Activated naive CD4-positive, alpha-beta T cell treated with anti-CD3 and anti-CD28 coated beads, Interleukin-2, amount 50 U/mL, for 24 hours (primary cell): ENCODE data around the gene THUMPD2.

Source experiments
- H3K27ac Mint-ChIP-seq: one replicate; pipeline ENCODE4 v1.8.0; 2021; ENCODE audit warnings: mild to moderate bottlenecking, mixed read lengths
- H3K27me3 Mint-ChIP-seq: one replicate; pipeline ENCODE4 v1.8.0; 2021; ENCODE audit warnings: mixed read lengths
- H3K36me3 Mint-ChIP-seq: one replicate; pipeline ENCODE4 v1.8.0; 2021; ENCODE audit warnings: mixed read lengths
- H3K4me1 Mint-ChIP-seq: one replicate; pipeline ENCODE4 v1.8.0; 2021; ENCODE audit warnings: mixed read lengths
- H3K4me3 Mint-ChIP-seq: one replicate; pipeline ENCODE4 v1.8.0; 2021; ENCODE audit warnings: mild to moderate bottlenecking, mixed read lengths
- H3K9me3 Mint-ChIP-seq: one replicate; pipeline ENCODE4 v1.8.0; 2021; ENCODE audit warnings: mixed read lengths

The THUMPD2 gene

GRCh38 chr2:39715095-39715494 is 64.0 kb downstream of the THUMPD2 start:
- H3K36me3 Mint-ChIP-seq: no peaks in the 10 kb centered on the region
- H3K4me3 Mint-ChIP-seq: no peak overlapping the region
- H3K9me3 Mint-ChIP-seq: no peaks in the 10 kb centered on the region
- H3K27ac Mint-ChIP-seq: no peak overlapping the region
- H3K4me1 Mint-ChIP-seq: no peaks in the 10 kb centered on the region
- peaks cover 4% of the 10 kb centered on the region for H3K27me3 Mint-ChIP-seq

DNA sequence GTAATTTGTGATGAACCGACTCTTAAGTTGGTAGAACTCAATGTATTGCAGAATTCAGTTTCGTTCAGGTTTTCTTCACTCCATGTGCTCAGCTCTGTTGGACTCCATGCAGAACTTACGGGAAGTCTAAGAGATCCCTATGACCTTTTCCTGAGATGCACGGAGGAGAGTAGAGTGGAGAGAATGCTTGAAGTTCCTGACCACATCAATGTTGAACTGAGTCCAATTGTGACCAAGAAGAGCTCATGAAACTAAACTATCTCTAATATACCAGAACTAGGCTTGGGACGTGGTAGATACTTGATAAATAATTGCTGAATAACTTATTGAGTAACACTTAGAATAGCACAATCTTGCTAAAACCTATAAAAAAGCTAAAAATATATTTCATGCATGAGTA is 66.1 kb downstream of the THUMPD2 start:
- H3K27ac Mint-ChIP-seq: no peak overlapping the region
- H3K4me3 Mint-ChIP-seq: no peak overlapping the region
- no peaks in the 10 kb centered on the region for H3K36me3 Mint-ChIP-seq
- no peaks in the 10 kb centered on the region for H3K9me3 Mint-ChIP-seq
- no peaks in the 10 kb centered on the region for H3K4me1 Mint-ChIP-seq
- peaks cover 8% of the 10 kb centered on the region for H3K27me3 Mint-ChIP-seq

DNA sequence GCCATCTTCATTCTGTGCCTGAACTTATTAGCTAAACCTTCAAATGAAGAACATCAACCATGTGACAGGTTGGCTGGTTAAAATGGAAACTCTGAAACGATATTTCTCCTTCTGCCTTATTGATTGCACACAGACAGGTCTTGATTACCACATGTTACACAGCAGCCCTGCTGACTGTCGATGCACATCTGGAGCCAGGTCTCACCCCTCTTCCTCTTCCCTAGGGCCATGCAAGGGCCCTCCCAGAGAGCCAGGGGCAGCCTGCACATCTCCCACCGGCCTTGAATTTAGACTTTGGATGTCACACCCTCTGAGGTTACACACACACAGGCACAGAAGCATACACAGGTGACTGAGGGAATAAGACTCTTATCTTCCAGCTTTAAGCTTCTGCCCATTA is 68.3 kb downstream of the THUMPD2 start:
- H3K4me3 Mint-ChIP-seq: no peak overlapping the region
- no peak overlapping the region for H3K27ac Mint-ChIP-seq
- peaks cover 10% of the 10 kb centered on the region for H3K27me3 Mint-ChIP-seq
- H3K9me3 Mint-ChIP-seq: no peaks in the 10 kb centered on the region
- H3K4me1 Mint-ChIP-seq: no peaks in the 10 kb centered on the region
- H3K36me3 Mint-ChIP-seq: no peaks in the 10 kb centered on the region

GRCh38 chr2:39708003-39708402 is 71.1 kb downstream of the THUMPD2 start:
- Mint-ChIP-seq H3K36me3 (no peaks in the 10 kb centered on the region), H3K27ac (peak overlapping the region; percentile 2), H3K27me3 (peaks cover 11% of the 10 kb centered on the region), H3K4me3 (no peak overlapping the region), H3K4me1 (no peaks in the 10 kb centered on the region), H3K9me3 (no peaks in the 10 kb centered on the region)

DNA sequence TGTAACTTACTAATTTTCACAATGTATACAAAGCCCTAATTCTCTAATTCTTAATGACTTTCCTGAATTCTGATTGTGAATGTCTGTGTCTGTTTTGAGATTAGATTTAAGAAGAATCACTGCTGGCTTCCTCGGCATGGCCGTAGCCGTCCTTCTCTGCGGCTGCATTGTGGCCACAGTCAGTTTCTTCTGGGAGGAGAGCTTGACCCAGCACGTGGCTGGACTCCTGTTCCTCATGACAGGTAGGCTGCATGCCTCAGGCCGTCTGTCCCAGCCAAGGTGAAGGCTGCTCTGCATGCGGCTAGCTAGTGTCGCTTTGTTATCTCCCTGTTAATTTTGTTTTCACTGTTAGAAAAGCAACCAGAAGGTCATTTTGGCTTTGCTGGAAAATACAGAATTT is 72.1 kb downstream of the THUMPD2 start:
- Mint-ChIP-seq H3K9me3 (no peaks in the 10 kb centered on the region), H3K36me3 (no peaks in the 10 kb centered on the region), H3K27me3 (peaks cover 10% of the 10 kb centered on the region), H3K4me1 (no peaks in the 10 kb centered on the region), H3K4me3 (no peak overlapping the region), H3K27ac (no peak overlapping the region)

DNA sequence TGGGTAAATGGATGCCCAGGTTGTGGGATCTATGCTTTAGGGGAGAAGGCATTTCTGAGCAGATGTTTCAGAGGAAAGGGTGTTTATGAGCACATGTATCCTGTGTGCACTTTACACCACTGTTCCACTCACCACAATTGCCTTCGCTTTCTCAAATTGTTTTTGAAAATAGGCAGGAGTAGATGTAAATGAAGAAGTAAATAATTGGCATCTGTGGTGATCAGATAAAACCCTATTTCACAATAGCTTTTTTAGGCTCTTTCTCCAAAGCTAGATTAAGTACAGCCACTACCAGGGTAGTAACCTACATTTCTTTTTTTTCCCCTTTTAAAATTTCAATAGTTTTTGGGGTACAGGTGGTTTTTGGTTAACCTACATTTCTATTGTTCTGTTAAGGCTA is 72.7 kb downstream of the THUMPD2 start:
- no peaks in the 10 kb centered on the region for H3K9me3 Mint-ChIP-seq
- H3K4me1 Mint-ChIP-seq: no peaks in the 10 kb centered on the region
- no peak overlapping the region for H3K4me3 Mint-ChIP-seq
- H3K27ac Mint-ChIP-seq: no peak overlapping the region
- H3K36me3 Mint-ChIP-seq: peaks cover under 1% of the 10 kb centered on the region
- peaks cover 11% of the 10 kb centered on the region for H3K27me3 Mint-ChIP-seq

DNA sequence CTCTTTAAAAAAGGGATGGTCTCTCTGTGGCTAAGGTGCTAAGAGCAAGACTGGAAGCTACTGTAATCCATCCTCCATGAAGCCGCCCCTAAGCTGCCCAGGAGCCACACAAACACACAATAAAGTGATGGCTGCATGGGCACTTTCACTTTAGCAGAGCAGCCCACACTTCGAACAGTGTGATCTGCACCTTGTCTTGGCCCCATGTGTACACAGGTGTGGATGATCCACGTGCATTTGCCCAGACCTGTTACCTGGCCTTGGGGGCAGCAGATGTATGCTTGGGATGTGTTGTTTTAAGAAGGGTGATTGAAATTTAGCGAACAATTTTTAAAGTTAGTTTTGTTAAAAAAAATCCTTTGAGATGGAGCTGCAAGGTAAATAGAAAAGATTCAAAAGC is 73.4 kb downstream of the THUMPD2 start:
- no peak overlapping the region for H3K4me3 Mint-ChIP-seq
- peaks cover 11% of the 10 kb centered on the region for H3K27me3 Mint-ChIP-seq
- H3K36me3 Mint-ChIP-seq: peaks cover 2% of the 10 kb centered on the region
- H3K4me1 Mint-ChIP-seq: no peaks in the 10 kb centered on the region
- no peaks in the 10 kb centered on the region for H3K9me3 Mint-ChIP-seq
- no peak overlapping the region for H3K27ac Mint-ChIP-seq

- Mint-ChIP-seq H3K27me3 (peaks cover 13% of the 10 kb centered on the region), H3K4me1 (no peaks in the 10 kb centered on the region), H3K36me3 (peaks cover 2% of the 10 kb centered on the region), H3K4me3 (no peak overlapping the region), H3K27ac (no peak overlapping the region), H3K9me3 (peaks cover 6% of the 10 kb centered on the region)
Observed at GRCh38 chr2:39704540-39704939, 74.5 kb downstream of the THUMPD2 start.

- H3K27me3 Mint-ChIP-seq: peaks cover 13% of the 10 kb centered on the region
- H3K27ac Mint-ChIP-seq: no peak overlapping the region
- peaks cover 6% of the 10 kb centered on the region for H3K9me3 Mint-ChIP-seq
- H3K4me3 Mint-ChIP-seq: no peak overlapping the region
- no peaks in the 10 kb centered on the region for H3K4me1 Mint-ChIP-seq
- peaks cover 2% of the 10 kb centered on the region for H3K36me3 Mint-ChIP-seq
Observed at GRCh38 chr2:39703181-39703872, 75.7 kb downstream of the THUMPD2 start.

- H3K4me1 Mint-ChIP-seq: no peaks in the 10 kb centered on the region
- H3K9me3 Mint-ChIP-seq: peaks cover 6% of the 10 kb centered on the region
- H3K27me3 Mint-ChIP-seq: peaks cover 7% of the 10 kb centered on the region
- no peak overlapping the region for H3K27ac Mint-ChIP-seq
- H3K36me3 Mint-ChIP-seq: peaks cover 2% of the 10 kb centered on the region
- no peak overlapping the region for H3K4me3 Mint-ChIP-seq
Observed at GRCh38 chr2:39701137-39701536, 77.9 kb downstream of the THUMPD2 start.

- Mint-ChIP-seq H3K27me3 (peaks cover 9% of the 10 kb centered on the region), H3K4me3 (no peak overlapping the region), H3K27ac (no peak overlapping the region), H3K36me3 (peaks cover 2% of the 10 kb centered on the region), H3K9me3 (peaks cover 6% of the 10 kb centered on the region), H3K4me1 (no peaks in the 10 kb centered on the region)
Observed at GRCh38 chr2:39697454-39697853, 81.6 kb downstream of the THUMPD2 start.

- peaks cover 9% of the 10 kb centered on the region for H3K27me3 Mint-ChIP-seq
- H3K9me3 Mint-ChIP-seq: peaks cover 6% of the 10 kb centered on the region
- no peak overlapping the region for H3K4me3 Mint-ChIP-seq
- peaks cover 2% of the 10 kb centered on the region for H3K36me3 Mint-ChIP-seq
- no peak overlapping the region for H3K27ac Mint-ChIP-seq
- no peaks in the 10 kb centered on the region for H3K4me1 Mint-ChIP-seq
Observed at GRCh38 chr2:39696838-39697237, 82.2 kb downstream of the THUMPD2 start.

DNA sequence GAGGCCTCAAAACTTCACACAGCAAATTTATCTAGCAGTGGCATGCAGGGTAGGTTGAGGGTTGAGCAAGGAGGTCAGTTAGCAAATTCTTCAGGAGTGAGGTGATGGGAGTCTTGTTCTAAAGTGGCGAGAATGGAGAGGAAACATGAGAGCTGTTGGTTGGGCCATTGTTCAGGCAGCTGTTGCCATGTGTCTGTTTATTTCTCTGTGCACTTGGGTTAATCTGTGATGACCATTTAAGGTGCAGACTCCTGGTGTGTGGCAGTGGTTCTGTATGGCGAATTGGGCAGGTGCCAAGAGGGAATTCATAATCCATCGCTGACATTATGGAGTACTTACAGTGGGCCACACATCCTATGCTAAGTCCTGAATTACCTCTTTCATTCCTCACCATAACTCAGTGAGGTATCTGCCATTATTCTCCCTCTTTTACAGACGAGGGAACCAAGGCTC is 82.9 kb downstream of the THUMPD2 start:
- no peaks in the 10 kb centered on the region for H3K4me1 Mint-ChIP-seq
- peaks cover 8% of the 10 kb centered on the region for H3K27me3 Mint-ChIP-seq
- peaks cover 6% of the 10 kb centered on the region for H3K9me3 Mint-ChIP-seq
- H3K4me3 Mint-ChIP-seq: no peak overlapping the region
- H3K36me3 Mint-ChIP-seq: no peaks in the 10 kb centered on the region
- no peak overlapping the region for H3K27ac Mint-ChIP-seq

DNA sequence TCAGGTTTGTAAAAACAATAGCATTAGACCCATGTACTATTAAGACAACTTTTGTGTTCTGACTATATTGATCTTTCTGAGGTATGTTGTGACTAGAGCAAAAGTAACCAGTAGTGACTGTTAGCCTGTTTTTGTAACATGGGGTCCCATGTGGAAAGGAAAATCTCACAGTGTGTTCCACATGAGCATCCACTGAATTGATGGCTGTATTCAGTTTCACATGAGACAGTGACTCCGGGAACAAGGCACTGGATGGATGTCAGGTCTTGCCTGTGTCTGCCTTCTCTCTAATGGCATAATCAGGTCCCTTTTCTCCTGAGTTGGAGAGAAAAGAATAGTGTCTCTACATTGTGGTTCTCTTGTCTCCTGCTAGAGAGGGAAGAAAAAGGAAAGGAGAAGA is 85.8 kb downstream of the THUMPD2 start:
- Mint-ChIP-seq H3K27ac (no peak overlapping the region), H3K27me3 (peaks cover 8% of the 10 kb centered on the region), H3K9me3 (peaks cover 6% of the 10 kb centered on the region), H3K4me1 (no peaks in the 10 kb centered on the region), H3K36me3 (no peaks in the 10 kb centered on the region), H3K4me3 (no peak overlapping the region)

DNA sequence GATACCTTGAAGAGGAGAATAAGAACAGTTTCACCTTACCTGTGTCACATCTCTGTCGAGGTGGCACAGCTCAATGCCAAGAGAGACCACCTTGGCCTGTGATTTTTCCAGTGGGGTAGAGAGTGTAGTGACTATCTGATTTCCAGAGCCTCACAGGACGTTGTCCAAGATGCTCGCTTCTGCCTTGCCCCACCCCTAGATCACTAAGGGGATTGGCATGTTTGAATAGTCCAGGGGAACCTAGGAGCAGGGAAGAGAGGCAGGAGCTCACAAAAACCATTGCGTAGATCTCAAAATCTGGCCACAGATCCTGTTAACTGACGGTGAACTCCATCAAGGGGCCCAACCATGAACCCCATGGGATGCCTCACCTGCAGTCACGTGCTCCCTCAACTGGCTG is 89.2 kb downstream of the THUMPD2 start:
- Mint-ChIP-seq H3K27ac (no peak overlapping the region), H3K4me1 (no peaks in the 10 kb centered on the region)

GRCh38 chr2:39689272-39689841 is 89.7 kb downstream of the THUMPD2 start:
- Mint-ChIP-seq H3K36me3 (no peaks in the 10 kb centered on the region), H3K4me1 (no peaks in the 10 kb centered on the region), H3K27me3 (peaks cover 15% of the 10 kb centered on the region), H3K27ac (no peak overlapping the region), H3K9me3 (peaks cover 6% of the 10 kb centered on the region), H3K4me3 (no peak overlapping the region)

More for the DNA sequence above, 89.2 kb downstream of the THUMPD2 start:
- H3K36me3 Mint-ChIP-seq: no peaks in the 10 kb centered on the region
- peaks cover 11% of the 10 kb centered on the region for H3K27me3 Mint-ChIP-seq
- no peak overlapping the region for H3K4me3 Mint-ChIP-seq
- H3K9me3 Mint-ChIP-seq: peaks cover 6% of the 10 kb centered on the region

DNA sequence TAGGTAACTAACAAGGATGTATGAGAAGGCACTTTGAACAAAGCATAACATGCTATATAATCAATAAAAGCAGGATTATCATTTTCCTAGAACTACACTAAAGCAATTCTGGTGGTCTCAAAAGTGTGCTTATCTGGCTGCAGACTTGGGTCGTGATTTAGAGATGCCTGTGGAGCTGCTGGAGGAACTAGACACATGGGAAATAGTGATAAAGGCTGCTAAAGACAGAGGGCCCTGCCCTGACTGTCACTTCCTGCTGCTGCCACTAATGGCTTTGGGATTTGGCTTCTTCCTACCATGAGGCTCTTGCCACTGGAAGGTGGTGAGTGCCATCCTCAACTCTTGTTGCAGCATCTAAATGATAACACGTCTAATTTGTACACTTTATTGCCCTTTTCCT is 90.9 kb downstream of the THUMPD2 start:
- H3K27ac Mint-ChIP-seq: no peak overlapping the region
- no peaks in the 10 kb centered on the region for H3K4me1 Mint-ChIP-seq
- peaks cover 6% of the 10 kb centered on the region for H3K9me3 Mint-ChIP-seq
- no peak overlapping the region for H3K4me3 Mint-ChIP-seq
- no peaks in the 10 kb centered on the region for H3K36me3 Mint-ChIP-seq
- peaks cover 20% of the 10 kb centered on the region for H3K27me3 Mint-ChIP-seq
